Activated CD4-positive, alpha-beta T cell treated with anti-CD3 and anti-CD28 coated beads for 48 hours (primary cell): ENCODE data around the gene CRYBG2.

ENCODE experiments used
- DNase-seq: peaks from one replicate; pipeline ENCODE4 v3.0.0-alpha.2; 2020

Gene CRYBG2

GRCh38 chr1:26279456-26280332 is 74.2 kb downstream of the CRYBG2 start, which contains the start of gene SH3BGRL3:
Gene SH3BGRL3 (plus strand): TSS chr1:26280086. CDS start chr1:26280156, 70 bp downstream.
- peak; percentile 89 for DNase-seq

GRCh38 chr1:26278724-26279455 is 75.0 kb downstream of the CRYBG2 start:
- peak; percentile 67 for DNase-seq

GRCh38 chr1:26278303-26278702 is 75.6 kb downstream of the CRYBG2 start:
- DNase-seq = no peak

- no peak for DNase-seq
Measured at GRCh38 chr1:26277719-26278118, 76.2 kb downstream of the CRYBG2 start.

- no peak for DNase-seq
Measured at GRCh38 chr1:26277261-26277661, 76.7 kb downstream of the CRYBG2 start.

GRCh38 chr1:26276432-26276838 is 77.5 kb downstream of the CRYBG2 start:
- no peak for DNase-seq

GRCh38 chr1:26275580-26276431 is 78.1 kb downstream of the CRYBG2 start:
- peak; percentile 86 for DNase-seq

GRCh38 chr1:26274801-26275425 is 79.0 kb downstream of the CRYBG2 start:
- no peak for DNase-seq
